Measurements from ENCODE around the gene PAN3.
A peak's percentile ranks its signal among the peaks of the same experiment; 100 is the strongest.

PAN3 gene

DNA sequence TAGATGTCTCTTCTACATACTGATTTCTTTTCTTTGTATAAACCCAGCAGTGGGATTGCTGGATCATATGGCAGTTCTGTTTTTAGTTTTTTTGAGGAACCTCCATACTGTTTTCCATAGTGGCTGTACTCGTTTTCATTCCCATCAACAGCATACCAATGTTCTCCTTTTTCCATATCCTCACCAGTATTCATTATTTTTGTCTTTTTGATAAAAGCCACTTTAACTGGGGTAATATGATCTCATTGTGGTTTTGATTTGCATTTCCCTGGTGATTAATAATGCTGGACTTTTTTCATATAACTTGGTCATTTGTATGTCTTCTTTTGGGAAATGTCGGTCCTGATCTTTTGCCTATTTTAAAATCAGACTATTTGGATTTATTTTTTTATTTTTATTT is 108.5 kb downstream of the PAN3 start:
- Histone ChIP-seq H3K14ac (ENCODE audit: low read length) (no peak overlapping the region), H3K9me3 (ENCODE audit: insufficient read depth, low read depth, low read length) (no peaks in the 10 kb centered on the region), H2AFZ (ENCODE audit: insufficient read depth, low read length, poor library complexity) (no peak overlapping the region), H3K27me3 (ENCODE audit: insufficient read depth, low read length) (no peaks in the 10 kb centered on the region), H3K79me2 (ENCODE audit: control insufficient read depth, insufficient read depth, low read length, poor library complexity) (no peaks in the 10 kb centered on the region), H3K27ac (ENCODE audit: low read depth, low read length) (no peak overlapping the region), H3K36me3 (ENCODE audit: control insufficient read depth in 1 of 2, insufficient read depth in 2 of 2, low read length in 2 of 2) (no peaks in the 10 kb centered on the region), H2BK12ac (ENCODE audit: low read length) (no peak overlapping the region), H4K8ac (ENCODE audit: low read depth, low read length) (no peak overlapping the region), H4K91ac (ENCODE audit: low read depth, low read length) (no peak overlapping the region), H4K12ac (ENCODE audit: low read depth, low read length) (no peak overlapping the region), H3K4me1 (ENCODE audit: control insufficient read depth in 1 of 2, insufficient read depth in 2 of 2, low read length in 2 of 2) (no peaks in the 10 kb centered on the region), H3K18ac (ENCODE audit: low read length) (no peak overlapping the region), H3K23ac (ENCODE audit: low read length) (no peak overlapping the region), H2BK5ac (ENCODE audit: low read depth, low read length, poor library complexity) (no peak overlapping the region), H2AK5ac (ENCODE audit: low read length) (no peak overlapping the region), H3K4me2 (ENCODE audit: low read length) (no peak overlapping the region), H3K4me3 (ENCODE audit: low read depth, low read length) (no peak overlapping the region), H3K4ac (ENCODE audit: low read depth, low read length) (no peak overlapping the region), H3K79me1 (ENCODE audit: low read length) (no peaks in the 10 kb centered on the region), H3K9ac (ENCODE audit: low read length) (no peak overlapping the region), H2BK120ac (ENCODE audit: insufficient read depth, low read length, poor library complexity) (no peak overlapping the region)
- no CpG with 5 or more reads among the region's 2 CpGs for WGBS (ENCODE audit: extremely low coverage, insufficient coverage, insufficient read length)
- DNase-seq = no peak

DNA sequence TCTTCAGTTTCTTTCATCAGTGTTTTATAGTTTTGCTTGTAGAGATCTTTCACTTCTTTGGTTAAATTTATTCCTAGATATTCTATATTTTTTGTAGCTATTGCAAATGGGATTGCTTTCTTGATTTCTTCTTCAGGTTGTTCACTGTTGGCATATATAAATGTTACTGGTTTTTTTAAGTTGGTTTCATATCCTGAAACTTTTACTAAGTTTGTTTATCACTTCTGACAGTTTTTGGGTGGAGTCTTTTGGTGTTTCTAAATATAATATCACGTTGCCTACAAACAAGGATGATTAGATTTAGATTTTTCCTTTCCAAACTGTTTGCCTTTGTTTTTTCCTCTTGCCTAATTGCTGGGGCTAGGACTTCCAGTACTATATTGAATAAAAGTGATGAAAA is 109.7 kb downstream of the PAN3 start:
- Histone ChIP-seq H3K9me3 (ENCODE audit: insufficient read depth, low read depth, low read length) (no peaks in the 10 kb centered on the region), H2AK5ac (ENCODE audit: low read length) (no peak overlapping the region), H3K36me3 (ENCODE audit: control insufficient read depth in 1 of 2, insufficient read depth in 2 of 2, low read length in 2 of 2) (no peaks in the 10 kb centered on the region), H3K23ac (ENCODE audit: low read length) (no peak overlapping the region), H2BK120ac (ENCODE audit: insufficient read depth, low read length, poor library complexity) (no peak overlapping the region), H2BK5ac (ENCODE audit: low read depth, low read length, poor library complexity) (no peak overlapping the region), H4K12ac (ENCODE audit: low read depth, low read length) (no peak overlapping the region), H3K4ac (ENCODE audit: low read depth, low read length) (no peak overlapping the region), H3K79me1 (ENCODE audit: low read length) (no peaks in the 10 kb centered on the region), H2AFZ (ENCODE audit: insufficient read depth, low read length, poor library complexity) (no peak overlapping the region), H3K4me2 (ENCODE audit: low read length) (no peak overlapping the region), H3K4me1 (ENCODE audit: control insufficient read depth in 1 of 2, insufficient read depth in 2 of 2, low read length in 2 of 2) (no peaks in the 10 kb centered on the region), H2BK12ac (ENCODE audit: low read length) (no peak overlapping the region), H3K27ac (ENCODE audit: low read depth, low read length) (no peak overlapping the region), H4K8ac (ENCODE audit: low read depth, low read length) (no peak overlapping the region), H3K79me2 (ENCODE audit: control insufficient read depth, insufficient read depth, low read length, poor library complexity) (no peaks in the 10 kb centered on the region), H4K91ac (ENCODE audit: low read depth, low read length) (no peak overlapping the region), H3K27me3 (ENCODE audit: insufficient read depth, low read length) (no peaks in the 10 kb centered on the region), H3K18ac (ENCODE audit: low read length) (no peak overlapping the region), H3K14ac (ENCODE audit: low read length) (no peak overlapping the region), H3K9ac (ENCODE audit: low read length) (no peak overlapping the region), H3K4me3 (ENCODE audit: low read depth, low read length) (no peak overlapping the region)
- DNase-seq = no peak
- WGBS (ENCODE audit: extremely low coverage, insufficient coverage, insufficient read length) = no CpG with 5 or more reads among the region's 1 CpG

DNA sequence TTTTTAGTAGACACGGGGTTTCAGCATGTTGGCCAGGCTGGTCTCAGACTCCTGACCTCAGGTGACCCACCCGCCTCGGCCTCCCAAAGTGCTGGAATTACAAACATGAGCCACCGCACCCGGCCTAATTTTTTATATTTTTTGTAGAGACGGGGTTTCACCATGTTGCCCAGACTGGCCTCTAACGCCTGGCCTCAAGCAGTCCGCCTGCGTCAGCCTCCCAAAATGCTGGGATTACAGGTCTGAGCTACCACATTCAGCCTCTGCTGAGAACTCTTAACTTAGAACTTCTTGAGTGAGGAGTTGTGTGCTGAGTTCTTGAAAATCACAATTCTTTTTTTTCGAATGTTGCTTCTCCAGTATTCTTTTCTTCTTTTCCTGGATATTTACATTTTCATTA is 112.2 kb downstream of the PAN3 start:
- H2AFZ ChIP-seq (ENCODE audit: insufficient read depth, low read length, poor library complexity) = no peak overlapping the region
- no peak overlapping the region for H3K4me3 ChIP-seq (ENCODE audit: low read depth, low read length)
- H4K8ac ChIP-seq (ENCODE audit: low read depth, low read length) = no peak overlapping the region
- DNase-seq = peak; percentile 72 to 77
- WGBS (ENCODE audit: extremely low coverage, insufficient coverage, insufficient read length) = no CpG with 5 or more reads among the region's 10 CpGs
- no peak overlapping the region for H4K91ac ChIP-seq (ENCODE audit: low read depth, low read length)
- H3K9me3 ChIP-seq (ENCODE audit: insufficient read depth, low read depth, low read length) = no peaks in the 10 kb centered on the region
- H2AK5ac ChIP-seq (ENCODE audit: low read length) = no peak overlapping the region
- H3K18ac ChIP-seq (ENCODE audit: low read length) = no peak overlapping the region
- H3K4ac ChIP-seq (ENCODE audit: low read depth, low read length) = no peak overlapping the region
- H4K12ac ChIP-seq (ENCODE audit: low read depth, low read length) = no peak overlapping the region
- H3K27ac ChIP-seq (ENCODE audit: low read depth, low read length) = no peak overlapping the region
- no peaks in the 10 kb centered on the region for H3K4me1 ChIP-seq (ENCODE audit: control insufficient read depth in 1 of 2, insufficient read depth in 2 of 2, low read length in 2 of 2)
- H2BK12ac ChIP-seq (ENCODE audit: low read length) = no peak overlapping the region
- no peak overlapping the region for H2BK5ac ChIP-seq (ENCODE audit: low read depth, low read length, poor library complexity)
- no peak overlapping the region for H3K23ac ChIP-seq (ENCODE audit: low read length)
- H3K27me3 ChIP-seq (ENCODE audit: insufficient read depth, low read length) = no peaks in the 10 kb centered on the region
- H3K14ac ChIP-seq (ENCODE audit: low read length) = no peak overlapping the region
- no peak overlapping the region for H2BK120ac ChIP-seq (ENCODE audit: insufficient read depth, low read length, poor library complexity)
- no peaks in the 10 kb centered on the region for H3K79me2 ChIP-seq (ENCODE audit: control insufficient read depth, insufficient read depth, low read length, poor library complexity)
- H3K79me1 ChIP-seq (ENCODE audit: low read length) = no peaks in the 10 kb centered on the region
- H3K36me3 ChIP-seq (ENCODE audit: control insufficient read depth in 1 of 2, insufficient read depth in 2 of 2, low read length in 2 of 2) = no peaks in the 10 kb centered on the region
- H3K9ac ChIP-seq (ENCODE audit: low read length) = no peak overlapping the region
- no peak overlapping the region for H3K4me2 ChIP-seq (ENCODE audit: low read length)

DNA sequence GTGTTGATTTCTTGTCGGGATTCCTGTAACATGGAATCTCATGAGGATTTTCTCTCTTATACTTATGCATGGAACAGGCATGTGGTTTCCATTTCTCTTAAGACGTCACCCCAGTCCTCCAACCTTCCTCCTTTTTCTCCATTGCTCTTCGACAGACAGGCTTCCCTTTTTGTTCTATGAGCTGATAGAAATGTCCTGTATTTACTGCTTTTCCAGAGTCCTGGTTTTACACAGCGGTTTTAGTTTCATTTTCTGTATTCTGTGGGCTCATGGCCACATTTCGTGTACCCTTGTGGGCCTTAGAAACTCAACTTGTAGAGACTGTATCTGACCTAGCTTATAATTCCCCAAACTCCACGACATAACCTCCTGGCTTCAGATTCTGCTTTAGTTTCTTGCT is 113.1 kb downstream of the PAN3 start:
- no peak overlapping the region for H3K18ac ChIP-seq (ENCODE audit: low read length)
- H3K9me3 ChIP-seq (ENCODE audit: insufficient read depth, low read depth, low read length) = no peaks in the 10 kb centered on the region
- H2BK5ac ChIP-seq (ENCODE audit: low read depth, low read length, poor library complexity) = no peak overlapping the region
- no peak overlapping the region for H4K91ac ChIP-seq (ENCODE audit: low read depth, low read length)
- no peaks in the 10 kb centered on the region for H3K27me3 ChIP-seq (ENCODE audit: insufficient read depth, low read length)
- no peak overlapping the region for H3K4me2 ChIP-seq (ENCODE audit: low read length)
- no peak overlapping the region for H4K8ac ChIP-seq (ENCODE audit: low read depth, low read length)
- no peaks in the 10 kb centered on the region for H3K79me1 ChIP-seq (ENCODE audit: low read length)
- H2BK120ac ChIP-seq (ENCODE audit: insufficient read depth, low read length, poor library complexity) = no peak overlapping the region
- no peak overlapping the region for H3K4ac ChIP-seq (ENCODE audit: low read depth, low read length)
- H4K12ac ChIP-seq (ENCODE audit: low read depth, low read length) = no peak overlapping the region
- H3K23ac ChIP-seq (ENCODE audit: low read length) = no peak overlapping the region
- H3K79me2 ChIP-seq (ENCODE audit: control insufficient read depth, insufficient read depth, low read length, poor library complexity) = no peaks in the 10 kb centered on the region
- no peak overlapping the region for H3K9ac ChIP-seq (ENCODE audit: low read length)
- H2AFZ ChIP-seq (ENCODE audit: insufficient read depth, low read length, poor library complexity) = no peak overlapping the region
- WGBS (ENCODE audit: extremely low coverage, insufficient coverage, insufficient read length) = no CpG with 5 or more reads among the region's 6 CpGs
- no peaks in the 10 kb centered on the region for H3K36me3 ChIP-seq (ENCODE audit: control insufficient read depth in 1 of 2, insufficient read depth in 2 of 2, low read length in 2 of 2)
- no peak overlapping the region for H2BK12ac ChIP-seq (ENCODE audit: low read length)
- no peak for DNase-seq
- H3K14ac ChIP-seq (ENCODE audit: low read length) = no peak overlapping the region
- no peak overlapping the region for H3K4me3 ChIP-seq (ENCODE audit: low read depth, low read length)
- no peak overlapping the region for H3K27ac ChIP-seq (ENCODE audit: low read depth, low read length)
- no peaks in the 10 kb centered on the region for H3K4me1 ChIP-seq (ENCODE audit: control insufficient read depth in 1 of 2, insufficient read depth in 2 of 2, low read length in 2 of 2)
- H2AK5ac ChIP-seq (ENCODE audit: low read length) = no peak overlapping the region

Data from trophoblast cell (in vitro differentiated cells and primary cell).